PC-3 (cell line): Measurements from ENCODE around the gene GNB3. TPM values are rescaled to one million over a fixed set of nuclear protein-coding genes. Genes with fewer than 3 reads are reported as not detected.

ENCODE experiments used
- ATAC-seq: fragments of 200-7000 bp; cut with Tn5 transposase; 2 replicates; pipeline ENCODE4 v1.9.1; 2020; ENCODE audit warnings: mild to moderate bottlenecking, moderate library complexity
- BruUV-seq: library from RNA; stranded (reverse); fragments of 400-500 nt; replicated peaks from 2 replicates; lab custom pipeline; 2021; lab: Mats Ljungman, UMichigan
- CTCF ChIA-PET: fragments of 300-600 bp; sonication (Branson Sonifier 250); formaldehyde crosslinking; loops from one replicate; lab custom pipeline; 2022; ENCODE audit warnings: antibody characterized with exemption; lab: Charles Lee
- POLR2A ChIA-PET: fragments of 300-600 bp; sonication (Branson Sonifier 250); formaldehyde crosslinking; loops from one replicate; lab custom pipeline; 2022; ENCODE audit warnings: antibody characterized with exemption; ENCODE audit not compliant: unreplicated experiment; lab: Charles Lee
- DNase-seq: peaks from one replicate; pipeline ENCODE4 v3.0.0-alpha.2; 2015
- H2AFZ ChIP-seq: fragments of 300-600 bp; sonication (generic); 2 replicates; pipeline ENCODE4 v1.6.0; 2016; ENCODE audit warnings: antibody characterized with exemption, low read length
- H3F3A ChIP-seq: fragments of 300-600 bp; sonication (generic); one replicate; pipeline ENCODE4 v1.6.0; 2017; ENCODE audit warnings: antibody characterized with exemption, low read length, control low read depth, mild to moderate bottlenecking; ENCODE audit not compliant: unreplicated experiment
- H3K27ac ChIP-seq: fragments of 300-600 bp; sonication (generic); 2 replicates; pipeline ENCODE4 v1.5.1; 2016; ENCODE audit warnings: mild to moderate bottlenecking, low read length
- H3K27me3 ChIP-seq: fragments of 300-600 bp; sonication (generic); 2 replicates; pipeline ENCODE4 v1.6.1; 2016; ENCODE audit warnings: low read length, mixed read lengths
- H3K36me3 ChIP-seq: fragments of 300-600 bp; sonication (generic); 2 replicates; pipeline ENCODE4 v1.6.1; 2016; ENCODE audit warnings: low read depth, mixed run types, low read length, mixed read lengths
- H3K4me1 ChIP-seq: fragments of 300-600 bp; sonication (generic); 2 replicates; pipeline ENCODE4 v1.5.1; 2016; ENCODE audit warnings: low read length; ENCODE audit not compliant: insufficient read depth
- H3K4me2 ChIP-seq: fragments of 300-600 bp; sonication (generic); 2 replicates; pipeline ENCODE4 v1.6.0; 2016; ENCODE audit warnings: low read length
- H3K4me3 ChIP-seq: fragments of 300-600 bp; sonication (generic); 2 replicates; pipeline ENCODE4 v1.5.1; 2016; ENCODE audit warnings: mild to moderate bottlenecking, low read length, mixed read lengths
- H3K79me2 ChIP-seq: fragments of 300-600 bp; sonication (generic); 2 replicates; pipeline ENCODE4 v1.6.1; 2017; ENCODE audit warnings: low read length, mixed read lengths
- H3K9ac ChIP-seq: fragments of 300-600 bp; sonication (generic); 2 replicates; pipeline ENCODE4 v1.6.0; 2016; ENCODE audit warnings: mild to moderate bottlenecking, low read length
- H3K9me2 ChIP-seq: fragments of 300-600 bp; sonication (generic); replicated peaks from 2 replicates; pipeline ENCODE4 v1.6.1; 2016; ENCODE audit warnings: mixed run types, low read length, mixed read lengths
- H3K9me3 ChIP-seq: fragments of 300-600 bp; sonication (generic); 2 replicates; pipeline ENCODE4 v1.6.1; 2016; ENCODE audit warnings: low read length, mixed read lengths
- H4K20me1 ChIP-seq: fragments of 300-600 bp; sonication (generic); 2 replicates; pipeline ENCODE4 v1.6.1; 2016; ENCODE audit warnings: low read length, mixed read lengths
- EZH2 ChIP-seq: fragments of 300-600 bp; sonication (generic); IDR thresholded peaks from one replicate; pipeline ENCODE4 v1.6.1; 2017; ENCODE audit warnings: antibody characterized with exemption, mild to moderate bottlenecking, low read length; ENCODE audit not compliant: unreplicated experiment
- EZH2phosphoT487 ChIP-seq: fragments of 300-600 bp; sonication (generic); IDR thresholded peaks from 2 replicates; pipeline ENCODE4 v1.6.1; 2018; ENCODE audit warnings: mild to moderate bottlenecking, antibody characterized with exemption, low read length, borderline replicate concordance
- intact Hi-C: fragments of 100-400 bp; cut with micrococcal nuclease; formaldehyde crosslinking; loops from 2 replicates; pipeline ENCODE4 v1.9.0; 2023
- total RNA-seq: library from RNA; depleted of rRNA; stranded (reverse); fragments of >200 nt; gene quantifications from 2 replicates; pipeline ENCODE4 v1.2.3, GENCODE V29; 2014
- TF ChIP-seq, protein P1 (sequence below): fragments of 300-600 bp; sonication (generic); conservative IDR thresholded peaks from 2 replicates; pipeline ENCODE4 v1.5.1; 2017; ENCODE audit warnings: antibody characterized with exemption, low read depth, mild to moderate bottlenecking, low read length

GNB3 gene
- total RNA-seq, 1 experiment from 2014 or later = not detected

DNA sequence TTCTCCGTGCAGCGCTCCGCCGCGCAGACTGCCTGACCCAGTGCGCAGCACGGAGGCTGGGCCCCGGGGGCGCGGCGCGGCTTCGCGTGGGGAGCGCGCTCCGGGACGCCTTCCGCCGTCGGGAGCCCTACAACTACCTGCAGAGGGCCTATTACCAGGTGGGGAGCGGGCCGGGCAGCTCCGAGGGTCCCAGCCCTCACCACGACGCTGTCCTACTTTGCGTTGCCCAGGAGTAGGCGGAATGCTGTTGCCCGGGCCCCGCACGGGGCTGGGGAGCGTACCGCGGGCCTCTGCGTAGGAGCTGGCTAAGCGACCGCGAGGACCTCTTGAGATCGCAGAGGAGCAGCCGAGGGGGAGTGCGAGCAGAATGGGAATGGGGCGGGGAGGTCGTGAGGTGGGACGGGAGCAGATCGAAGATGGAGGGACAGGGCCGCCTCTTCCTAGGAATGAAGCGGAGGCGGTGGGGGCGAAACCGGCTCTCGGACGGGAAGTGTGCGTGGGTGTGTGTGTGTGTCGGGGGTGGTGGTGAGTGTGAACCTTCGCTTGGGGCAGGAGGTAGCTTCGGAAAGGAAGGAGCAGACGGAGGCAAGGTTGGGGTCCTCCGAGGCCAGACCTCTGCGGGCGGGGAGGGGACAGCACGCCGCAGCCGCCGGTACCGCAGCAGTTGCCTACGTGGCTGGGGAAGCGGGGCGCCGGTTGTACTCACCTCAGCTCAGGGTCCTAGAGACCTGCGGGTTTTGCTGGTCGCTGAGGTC lies 11.8 kb upstream of the GNB3 start:
- H3F3A ChIP-seq = no peaks in the 10 kb centered on the region
- H3K4me3 ChIP-seq = peak overlapping the region; percentile 67
- no peaks in the 10 kb centered on the region for H3K27me3 ChIP-seq
- peak overlapping the region; percentile 86 for H3K4me2 ChIP-seq
- ChIA-PET CTCF (no interaction called here), POLR2A (no interaction called here)
- no peaks in the 10 kb centered on the region for H3K9me3 ChIP-seq
- DNase-seq (no peak), ATAC-seq (no peak)
- H3K4me1 ChIP-seq = peaks cover 5% of the 10 kb centered on the region; the same call in 1 of the 2 replicates
- no TSS peak for BruUV-seq
- H3K9me2 ChIP-seq = no peaks in the 10 kb centered on the region
- H3K36me3 ChIP-seq = no peaks in the 10 kb centered on the region
- no peaks in the 10 kb centered on the region for H4K20me1 ChIP-seq
- no peak overlapping the region for H3K27ac ChIP-seq
- H3K9ac ChIP-seq = peak overlapping the region; percentile 22; the same call in 1 of the 2 replicates
- H2AFZ ChIP-seq = peak overlapping the region; percentile 76
- intact Hi-C loops = no loop called here
- TF ChIP-seq EZH2 = no peak
- H3K79me2 ChIP-seq = no peaks in the 10 kb centered on the region

DNA sequence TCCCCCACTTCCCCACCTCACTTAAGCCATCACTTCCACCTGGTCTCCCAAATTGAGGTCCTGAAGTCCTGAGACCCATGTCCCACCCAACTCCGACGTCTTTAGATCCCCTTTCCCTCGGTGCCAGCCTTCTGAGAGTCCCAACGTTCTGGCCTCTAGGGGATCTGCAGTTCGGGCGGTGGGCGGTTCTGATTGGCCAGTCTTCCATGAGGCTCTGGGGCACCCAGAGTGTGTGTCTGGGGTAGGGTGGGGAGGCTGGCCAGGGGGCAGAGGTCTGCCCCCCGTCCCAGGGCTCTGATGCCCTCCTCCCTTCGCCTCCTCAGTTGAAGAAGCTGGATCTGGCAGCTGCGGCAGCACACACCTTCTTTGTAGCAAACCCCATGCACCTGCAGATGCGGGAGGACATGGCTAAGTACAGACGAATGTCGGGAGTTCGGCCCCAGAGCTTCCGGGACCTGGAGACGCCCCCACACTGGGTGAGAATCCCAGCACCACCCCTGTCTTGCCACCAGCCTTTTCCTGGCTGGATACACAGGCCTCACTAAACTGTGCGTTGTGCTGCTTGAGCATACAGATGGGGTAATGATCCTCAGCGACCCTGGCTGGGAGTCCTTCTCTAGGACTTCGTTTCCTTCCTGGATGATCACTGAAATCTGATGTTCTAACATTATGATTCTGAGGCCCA lies 11.0 kb upstream of the GNB3 start:
- H3K4me1 ChIP-seq = peaks cover 5% of the 10 kb centered on the region; the same call in 1 of the 2 replicates
- intact Hi-C loops = no loop called here
- TF ChIP-seq EZH2 = no peak
- TF ChIP-seq, protein P1, sequence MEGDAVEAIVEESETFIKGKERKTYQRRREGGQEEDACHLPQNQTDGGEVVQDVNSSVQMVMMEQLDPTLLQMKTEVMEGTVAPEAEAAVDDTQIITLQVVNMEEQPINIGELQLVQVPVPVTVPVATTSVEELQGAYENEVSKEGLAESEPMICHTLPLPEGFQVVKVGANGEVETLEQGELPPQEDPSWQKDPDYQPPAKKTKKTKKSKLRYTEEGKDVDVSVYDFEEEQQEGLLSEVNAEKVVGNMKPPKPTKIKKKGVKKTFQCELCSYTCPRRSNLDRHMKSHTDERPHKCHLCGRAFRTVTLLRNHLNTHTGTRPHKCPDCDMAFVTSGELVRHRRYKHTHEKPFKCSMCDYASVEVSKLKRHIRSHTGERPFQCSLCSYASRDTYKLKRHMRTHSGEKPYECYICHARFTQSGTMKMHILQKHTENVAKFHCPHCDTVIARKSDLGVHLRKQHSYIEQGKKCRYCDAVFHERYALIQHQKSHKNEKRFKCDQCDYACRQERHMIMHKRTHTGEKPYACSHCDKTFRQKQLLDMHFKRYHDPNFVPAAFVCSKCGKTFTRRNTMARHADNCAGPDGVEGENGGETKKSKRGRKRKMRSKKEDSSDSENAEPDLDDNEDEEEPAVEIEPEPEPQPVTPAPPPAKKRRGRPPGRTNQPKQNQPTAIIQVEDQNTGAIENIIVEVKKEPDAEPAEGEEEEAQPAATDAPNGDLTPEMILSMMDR = no peak
- TF ChIP-seq EZH2phosphoT487 = no peak
- no peaks in the 10 kb centered on the region for H3K27me3 ChIP-seq
- H3K9me2 ChIP-seq = no peaks in the 10 kb centered on the region
- H3K9ac ChIP-seq = no peak overlapping the region
- ATAC-seq (no peak), DNase-seq (no peak)
- POLR2A ChIA-PET = no interaction called here
- H3F3A ChIP-seq = no peaks in the 10 kb centered on the region
- H3K79me2 ChIP-seq = no peaks in the 10 kb centered on the region
- no TSS peak for BruUV-seq
- H3K4me3 ChIP-seq = peak overlapping the region; percentile 67; the same call in 1 of the 2 replicates
- no peaks in the 10 kb centered on the region for H3K36me3 ChIP-seq
- H3K27ac ChIP-seq = no peak overlapping the region
- CTCF ChIA-PET = no interaction called here
- peak overlapping the region; percentile 86 for H3K4me2 ChIP-seq
- no peaks in the 10 kb centered on the region for H3K9me3 ChIP-seq
- no peak overlapping the region for H2AFZ ChIP-seq
- no peaks in the 10 kb centered on the region for H4K20me1 ChIP-seq

DNA sequence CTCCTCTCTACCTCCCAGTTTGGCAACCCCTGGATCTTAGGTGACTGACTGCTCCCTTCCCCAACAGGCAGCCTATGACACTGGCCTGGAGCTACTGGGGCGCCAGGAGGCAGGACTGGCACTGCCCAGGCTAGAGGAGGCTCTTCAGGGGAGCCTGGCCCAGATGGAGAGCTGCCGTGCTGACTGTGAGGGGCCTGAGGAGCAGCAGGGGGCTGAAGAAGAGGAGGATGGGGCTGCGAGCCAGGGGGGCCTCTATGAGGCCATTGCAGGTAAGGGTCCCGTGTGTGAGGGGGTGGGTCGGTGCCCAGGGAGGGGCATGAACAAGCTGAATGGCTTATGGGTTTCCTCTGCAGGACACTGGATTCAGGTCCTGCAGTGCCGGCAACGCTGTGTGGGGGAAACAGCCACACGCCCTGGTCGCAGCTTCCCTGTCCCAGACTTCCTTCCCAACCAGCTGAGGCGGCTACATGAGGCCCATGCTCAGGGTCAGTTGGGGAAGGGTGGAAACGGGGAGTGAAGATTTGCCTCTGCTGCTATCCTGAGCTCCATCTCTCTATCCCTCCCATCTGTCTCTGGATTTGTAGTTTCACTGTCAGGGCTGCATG lies 10.3 kb upstream of the GNB3 start:
- Histone ChIP-seq H3F3A (no peaks in the 10 kb centered on the region), H3K4me2 (no peak overlapping the region), H3K9me3 (no peaks in the 10 kb centered on the region), H3K36me3 (no peaks in the 10 kb centered on the region), H2AFZ (no peak overlapping the region), H3K27me3 (no peaks in the 10 kb centered on the region), H3K27ac (no peak overlapping the region), H3K4me3 (no peak overlapping the region), H3K9me2 (no peaks in the 10 kb centered on the region), H4K20me1 (no peaks in the 10 kb centered on the region), H3K4me1 (peaks cover 5% of the 10 kb centered on the region; the same call in 1 of the 2 replicates), H3K9ac (no peak overlapping the region), H3K79me2 (no peaks in the 10 kb centered on the region)
- DNase-seq = no peak
- ChIA-PET POLR2A (no interaction called here), CTCF (no interaction called here)
- TF ChIP-seq, protein P1 = no peak
- TF ChIP-seq EZH2 (no peak), EZH2phosphoT487 (no peak)
- ATAC-seq = no peak
- BruUV-seq = no TSS peak
- intact Hi-C loops = no loop called here
